NCI-H2029 treated with DMSO at 0.1 percent for 48 hours (cell line): ENCODE data around the gene PIP5K1C.
"Not testable (repeated sequence)": the region's sequence is repeated elsewhere in the genome, so short reads cannot be mapped to it uniquely, and the experiment has no call there.

Experiments used
- DNase-seq: peaks from one replicate; lab custom pipeline; 2025; lab: John Stamatoyannopoulos, UW

The PIP5K1C gene

DNA sequence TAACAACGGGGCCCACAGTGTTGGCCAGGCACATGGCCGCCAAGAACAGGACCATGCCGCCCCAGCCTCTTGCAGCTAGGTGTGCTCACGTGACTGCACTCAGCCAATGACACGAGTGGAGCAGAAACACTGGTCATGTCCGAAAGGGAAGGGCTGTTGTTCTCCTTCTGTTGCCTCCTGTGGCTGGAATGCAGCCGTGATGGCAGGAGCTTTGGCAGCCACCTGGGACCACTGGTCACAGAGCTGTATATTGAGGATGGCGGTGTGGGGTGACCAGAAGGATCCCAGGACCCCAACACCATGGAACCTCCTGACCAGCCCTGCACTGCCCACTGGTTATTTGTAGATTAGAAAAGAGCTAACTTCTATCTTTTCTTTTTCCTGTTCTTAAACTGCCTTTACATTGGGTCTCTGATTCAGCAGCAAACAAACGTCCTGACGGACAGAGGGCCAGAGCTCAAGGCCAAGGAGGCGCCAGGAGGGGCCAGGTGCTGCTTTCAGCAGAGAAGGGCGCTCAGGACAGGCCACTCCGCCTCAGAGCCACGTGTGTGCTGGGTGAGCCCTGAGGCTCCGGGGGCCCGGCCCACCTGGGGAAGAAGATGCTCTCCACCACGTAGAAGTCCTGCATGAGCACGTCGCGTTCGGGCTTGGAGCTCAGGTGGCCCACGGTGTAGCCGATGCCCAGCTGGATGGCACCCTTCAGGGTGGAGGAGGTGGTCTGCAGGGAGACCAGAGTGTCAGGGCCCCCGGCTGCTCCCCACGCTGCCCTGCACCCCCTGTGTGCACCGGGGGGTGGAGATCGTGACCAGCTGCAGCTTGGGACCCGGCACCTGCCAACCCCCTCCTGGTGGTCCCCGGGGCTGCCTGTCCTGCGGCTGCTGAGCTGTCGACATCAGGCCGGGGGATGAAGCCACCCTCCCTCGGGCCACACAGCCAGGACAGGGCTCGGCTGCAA, 38.7 kb downstream of the PIP5K1C start:
- no peak for DNase-seq

DNA sequence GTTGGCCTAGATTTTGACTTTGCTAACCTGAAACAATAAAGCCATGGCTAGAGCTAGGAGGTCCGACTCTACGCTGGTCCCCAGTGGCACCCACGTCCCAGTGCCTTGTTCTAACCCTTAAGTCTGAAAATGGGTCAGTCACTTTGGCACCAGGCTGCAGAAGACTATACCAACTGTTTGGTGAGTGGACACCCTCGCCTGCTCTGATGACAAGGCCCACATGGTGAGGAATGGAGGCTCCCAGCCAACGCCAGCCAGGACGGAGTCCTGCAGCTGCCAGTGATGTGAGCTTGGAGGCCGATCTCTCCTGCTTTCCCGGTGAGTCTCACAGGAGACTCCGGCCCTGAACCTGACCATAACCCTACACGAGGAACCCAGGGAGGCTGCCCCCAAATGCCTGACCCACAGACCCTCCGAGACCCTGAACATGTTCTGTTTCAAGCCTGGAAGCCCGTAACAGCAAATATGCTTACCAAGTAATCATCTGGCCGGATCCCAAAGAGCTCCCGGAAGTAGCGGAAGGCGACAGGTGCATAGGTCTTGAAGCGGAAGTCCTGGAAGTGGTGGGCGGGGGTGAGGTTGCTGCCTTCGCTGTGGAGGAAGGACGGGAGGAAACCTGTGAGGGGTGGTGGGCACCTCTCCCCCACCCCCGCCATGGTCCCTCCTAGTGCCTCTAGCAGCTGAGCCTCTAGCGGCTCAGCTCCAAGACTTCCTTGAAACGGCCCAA, 39.6 kb downstream of the PIP5K1C start:
- peak; percentile 58 for DNase-seq

DNA sequence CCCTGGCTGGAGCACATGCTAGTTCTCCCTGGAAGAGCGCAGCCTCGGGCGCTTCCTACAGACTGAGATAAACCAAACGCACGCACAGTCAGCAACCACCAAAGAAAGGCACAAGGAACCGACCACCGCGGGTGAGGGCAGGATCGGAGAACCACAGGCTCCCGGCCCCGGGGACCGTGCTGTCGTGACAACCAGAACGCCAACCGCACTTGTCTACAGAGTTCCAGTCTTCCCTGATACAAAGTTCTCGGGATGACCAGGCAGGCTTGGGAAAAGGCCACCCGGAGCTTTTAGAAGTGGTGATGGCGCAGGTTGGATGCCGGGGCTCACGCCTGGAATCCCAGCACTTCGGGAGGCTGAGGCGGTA, 40.5 kb downstream of the PIP5K1C start:
- DNase-seq, result no peak

DNA sequence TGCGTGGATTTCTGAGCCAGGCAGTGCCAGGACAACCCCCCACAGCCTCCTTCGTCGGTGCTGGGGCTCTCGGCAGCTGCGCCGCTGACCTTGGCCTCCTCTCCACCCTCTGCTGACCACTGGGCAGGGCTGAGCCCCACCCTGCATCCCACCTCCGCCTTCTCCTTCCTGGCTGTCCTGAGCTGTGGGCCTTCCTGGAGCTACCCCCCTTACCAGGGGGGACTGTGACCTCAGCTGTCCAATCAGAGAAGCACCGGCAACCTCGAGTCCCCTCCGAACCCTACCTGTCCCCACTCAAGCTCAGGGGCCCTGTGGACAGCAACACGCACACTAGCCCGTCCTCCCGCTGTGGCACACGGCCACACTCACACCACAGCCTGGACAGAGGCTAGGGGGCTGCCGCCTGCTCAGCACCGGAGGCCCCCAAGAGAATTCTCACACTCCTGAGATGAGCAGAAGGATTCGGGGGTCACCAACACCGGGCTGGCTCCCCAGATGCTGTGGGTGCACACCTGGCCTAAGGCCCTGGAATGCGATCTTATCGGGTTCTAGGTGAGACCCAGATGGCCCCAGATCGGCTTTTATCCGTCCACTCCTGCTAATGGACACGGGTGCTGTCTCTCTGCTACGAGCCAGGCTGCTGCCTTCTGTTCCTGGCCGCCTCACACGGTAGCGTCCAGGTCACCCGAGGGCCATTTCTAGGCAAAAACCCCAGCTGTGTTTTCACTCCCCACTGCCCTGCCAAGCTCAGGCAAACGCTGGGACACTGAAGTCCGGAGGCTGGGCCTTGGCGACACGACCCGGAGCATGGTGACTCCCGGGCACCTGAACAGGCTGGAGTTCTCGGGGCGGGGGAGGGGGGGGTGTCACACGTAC, 41.2 kb downstream of the PIP5K1C start:
- DNase-seq, result no peak

DNA sequence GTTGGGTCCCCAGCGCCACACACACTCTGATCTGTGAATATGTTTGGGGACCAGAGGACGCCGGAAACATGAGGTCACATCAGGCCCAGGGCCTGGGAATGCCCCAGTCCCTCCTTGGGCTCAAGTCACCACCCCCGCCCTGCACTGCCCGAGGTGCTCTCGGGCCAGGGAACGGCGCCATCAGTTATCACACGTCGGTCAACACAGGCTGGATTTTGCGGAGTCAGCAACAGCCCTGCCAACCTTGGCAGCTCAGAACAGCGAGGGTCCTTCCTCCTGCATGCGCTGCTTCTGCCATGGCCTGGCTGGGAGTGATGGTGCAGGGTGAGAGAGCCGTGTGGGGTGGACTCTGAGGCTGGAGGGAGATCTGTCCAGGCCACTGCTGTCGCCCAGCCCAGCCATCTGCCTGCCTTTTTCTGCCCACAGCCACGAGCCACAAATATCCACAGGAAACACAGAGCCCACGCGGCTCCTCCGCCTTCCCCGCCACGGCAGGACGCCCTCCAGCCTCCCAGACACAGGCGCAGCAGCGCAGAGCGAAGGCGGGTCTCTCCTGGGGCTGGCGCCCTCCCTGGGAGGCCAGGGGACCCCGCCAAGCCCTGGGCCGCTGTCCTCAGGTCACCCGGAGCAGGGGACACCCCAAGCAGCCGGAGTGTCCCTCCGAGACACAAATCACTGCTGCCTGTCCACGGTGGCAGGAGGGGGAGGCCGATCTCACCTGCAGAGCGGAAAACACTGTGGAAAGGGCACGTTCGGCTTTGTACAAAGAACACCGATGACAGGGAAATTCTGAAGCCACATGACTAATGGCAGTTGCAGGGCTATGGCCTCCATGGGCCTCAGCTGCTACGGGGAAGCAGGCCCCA, 42.0 kb downstream of the PIP5K1C start:
- no peak for DNase-seq

DNA sequence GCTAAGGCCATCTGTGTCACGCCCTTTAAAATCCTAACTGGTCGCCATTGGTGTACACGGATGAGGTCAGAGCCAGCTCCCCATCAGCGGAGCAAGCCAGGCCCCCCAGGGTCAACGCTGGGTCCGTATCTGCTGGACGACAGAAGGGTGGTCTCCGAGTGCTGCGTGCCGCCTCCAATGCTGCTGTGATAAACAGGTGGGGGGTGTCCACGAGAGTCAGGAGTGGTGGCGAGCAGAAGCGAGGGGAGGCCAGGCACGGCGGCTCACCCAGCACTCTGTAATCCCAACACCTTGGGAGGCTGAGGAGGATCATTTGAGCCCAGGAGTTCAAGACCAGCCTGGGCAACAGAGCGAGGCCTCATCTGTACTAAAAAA, 42.9 kb downstream of the PIP5K1C start:
- DNase-seq, result no peak

DNA sequence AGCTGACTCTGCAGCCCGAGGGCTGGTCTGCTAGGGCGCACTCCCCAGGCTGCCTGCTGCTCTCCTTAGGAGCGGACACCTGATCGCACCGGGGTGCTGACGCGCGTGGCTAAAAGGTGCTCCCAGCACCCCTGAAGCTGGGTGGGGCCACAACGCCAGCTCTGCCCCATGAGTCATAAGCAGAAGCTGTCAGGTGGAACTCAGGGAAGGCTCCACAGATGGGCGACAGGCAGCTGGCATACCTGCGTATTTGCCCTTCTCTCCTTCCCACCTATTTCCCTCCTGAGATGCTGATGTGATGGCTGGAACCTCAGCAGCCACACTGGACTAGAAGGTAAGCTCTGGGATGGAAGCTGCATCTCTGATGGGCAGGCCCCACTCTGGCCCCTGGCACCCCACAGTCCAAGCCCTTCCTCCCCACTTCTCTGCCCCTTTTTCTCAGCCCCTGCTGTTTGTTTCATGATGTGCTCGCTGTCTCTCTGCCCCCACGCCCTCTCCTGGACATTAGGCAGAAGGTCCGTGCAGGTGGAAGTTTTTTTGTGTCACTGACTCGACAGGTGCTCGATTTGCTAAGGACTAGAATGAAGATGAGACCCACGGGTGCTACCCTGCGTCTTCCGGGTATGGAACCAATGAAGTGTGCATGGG, 43.4 kb downstream of the PIP5K1C start:
- DNase-seq, result no peak

DNA sequence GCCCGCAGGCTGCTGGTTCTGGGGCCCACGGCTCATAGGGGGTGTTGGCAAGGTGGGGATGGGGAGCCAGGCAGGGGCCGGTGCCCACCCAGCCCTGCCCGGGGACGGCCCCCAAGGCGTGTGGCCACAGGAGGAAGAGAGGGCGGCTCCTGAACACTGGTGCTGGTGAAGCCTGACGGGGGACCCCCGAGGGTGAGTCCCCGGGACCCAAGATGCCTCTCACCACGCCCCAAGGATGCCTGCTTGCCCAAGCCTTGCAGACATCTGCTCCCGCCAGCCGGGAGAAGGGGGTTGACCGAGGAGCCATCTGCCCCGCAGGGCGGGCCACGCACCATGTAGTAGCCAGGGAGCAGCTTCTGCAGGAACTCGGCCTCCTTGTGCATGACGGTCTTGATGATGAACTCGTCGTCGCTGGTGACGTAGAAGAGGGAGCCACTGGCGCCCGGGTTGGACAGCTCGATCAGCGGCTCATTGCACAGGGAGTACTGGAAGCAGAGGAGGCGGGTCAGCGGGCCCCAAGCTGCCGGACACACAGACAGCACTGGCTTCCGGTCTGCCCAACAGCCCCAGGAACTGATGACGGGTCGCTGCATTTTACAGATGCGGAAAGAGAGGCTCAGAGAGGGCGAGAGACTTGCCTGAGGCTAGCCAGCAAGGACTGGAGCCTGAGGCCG, 44.1 kb downstream of the PIP5K1C start:
- DNase-seq, result no peak

DNA sequence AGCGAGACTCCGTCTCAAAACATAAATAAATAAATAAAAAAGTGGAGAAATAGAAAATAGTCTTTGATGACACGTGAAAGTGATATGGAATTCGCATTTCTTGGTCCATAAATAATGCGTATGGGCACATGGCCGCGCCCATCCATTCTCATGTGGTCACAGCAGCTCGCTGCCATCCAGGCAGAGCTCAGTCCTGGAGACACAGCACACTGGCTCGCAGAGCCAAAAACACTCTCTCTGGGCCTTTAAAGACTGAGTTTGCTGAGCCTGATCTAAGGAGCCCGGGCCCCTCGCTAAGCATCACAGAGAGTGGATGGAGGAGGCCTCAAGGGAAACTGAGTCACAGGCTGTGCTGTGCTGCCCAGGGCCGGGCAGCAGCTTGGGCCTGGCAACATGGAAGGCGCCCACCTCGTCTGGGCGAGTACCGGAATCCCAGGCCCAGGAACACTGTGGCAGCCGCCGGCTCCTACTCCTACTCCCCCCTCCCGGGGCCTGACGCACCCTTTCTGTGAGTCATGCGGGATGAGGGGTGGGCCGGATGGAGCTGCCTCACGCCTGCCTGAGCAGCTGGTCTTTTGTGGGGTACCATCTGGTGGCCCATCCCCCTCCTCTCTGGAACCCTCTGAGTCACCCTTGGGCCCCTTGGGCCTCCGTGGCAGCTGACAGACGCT, 44.7 kb downstream of the PIP5K1C start:
- DNase-seq, result no peak

DNA sequence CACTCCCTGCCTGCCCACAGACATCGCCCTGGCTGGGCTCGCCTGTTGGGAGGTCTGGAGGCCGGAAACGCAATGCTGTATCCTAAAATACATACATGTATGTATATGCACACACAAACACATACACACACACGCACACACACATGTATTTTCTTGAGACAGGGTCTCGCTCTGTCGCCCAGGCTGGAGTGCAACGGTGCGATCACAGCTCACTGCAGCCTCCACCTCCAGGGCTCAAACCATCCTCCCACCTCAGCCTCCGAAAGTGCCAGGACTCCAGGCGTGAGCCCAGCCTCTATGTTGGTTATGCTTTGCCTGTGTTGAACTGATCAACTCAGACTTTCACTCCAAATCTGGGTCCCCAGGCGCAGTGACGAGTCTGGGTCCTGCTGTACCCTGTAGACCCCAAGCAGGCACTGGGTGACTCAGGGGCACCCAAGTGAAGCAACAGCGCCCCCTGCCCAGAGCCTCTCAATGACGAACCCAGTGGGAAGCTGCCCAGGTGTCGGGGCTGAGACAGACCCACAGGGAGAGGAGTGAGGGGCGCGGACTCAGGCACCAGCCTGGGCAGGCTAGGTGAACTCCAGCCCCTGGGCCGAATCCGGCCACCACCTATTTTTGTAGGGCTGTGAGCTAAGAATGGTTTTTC, 46.3 kb downstream of the PIP5K1C start:
- no peak for DNase-seq

DNA sequence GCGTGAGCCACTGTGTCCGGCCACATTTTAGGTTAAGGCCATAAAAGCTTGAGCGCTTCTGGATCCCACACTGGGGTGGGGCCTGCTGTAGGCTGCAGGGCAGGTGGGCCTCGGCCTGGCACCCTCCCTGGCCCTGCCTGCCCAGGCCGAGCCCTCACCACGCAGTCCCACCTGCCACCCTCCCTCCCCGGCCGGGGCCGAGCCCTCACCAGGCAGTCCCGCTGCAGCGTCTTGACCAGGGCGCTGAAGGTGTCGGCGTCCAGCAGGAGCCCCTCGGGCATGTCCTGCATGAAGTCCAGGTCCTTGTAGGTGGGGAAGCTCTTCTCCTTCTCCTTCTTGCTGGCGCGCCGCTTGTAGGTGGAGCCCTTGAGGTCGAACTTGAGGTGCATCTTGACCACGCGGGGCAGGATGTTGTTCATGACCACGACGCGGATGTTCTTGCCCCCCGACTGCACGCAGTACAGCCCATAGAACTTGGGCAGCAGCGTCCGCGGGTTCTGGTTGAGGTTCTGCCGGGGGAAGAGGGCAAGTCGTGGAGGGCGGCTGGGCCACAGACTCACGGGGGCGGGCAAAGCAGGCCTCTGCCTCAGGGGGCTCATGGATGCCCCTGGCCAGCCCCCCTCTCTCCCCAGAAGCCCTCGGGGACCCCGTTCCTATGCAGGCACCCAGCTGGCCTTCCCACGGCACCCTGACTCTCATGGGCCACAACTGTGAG, 47.0 kb downstream of the PIP5K1C start:
- DNase-seq, result no peak

DNA sequence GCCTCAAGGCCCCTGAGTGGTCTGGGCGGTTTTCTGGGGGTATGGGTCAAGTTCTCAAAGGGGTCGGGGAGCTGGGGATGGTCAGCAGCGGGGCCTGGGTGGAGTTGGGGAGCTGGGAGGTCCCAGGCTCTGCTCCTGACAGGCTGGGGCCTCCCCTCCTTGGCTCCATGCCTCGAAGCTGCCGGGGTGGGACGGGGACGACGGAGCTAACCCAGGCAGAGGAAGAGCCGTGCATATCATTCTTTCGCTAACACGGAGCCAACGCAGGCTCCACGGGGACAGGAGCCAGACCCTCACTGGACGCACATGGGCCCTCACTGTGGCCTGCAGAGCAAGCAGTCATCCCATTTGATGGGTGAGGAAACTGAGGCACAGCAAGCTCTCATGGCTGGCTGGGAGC, 47.8 kb downstream of the PIP5K1C start:
- DNase-seq, result no peak

DNA sequence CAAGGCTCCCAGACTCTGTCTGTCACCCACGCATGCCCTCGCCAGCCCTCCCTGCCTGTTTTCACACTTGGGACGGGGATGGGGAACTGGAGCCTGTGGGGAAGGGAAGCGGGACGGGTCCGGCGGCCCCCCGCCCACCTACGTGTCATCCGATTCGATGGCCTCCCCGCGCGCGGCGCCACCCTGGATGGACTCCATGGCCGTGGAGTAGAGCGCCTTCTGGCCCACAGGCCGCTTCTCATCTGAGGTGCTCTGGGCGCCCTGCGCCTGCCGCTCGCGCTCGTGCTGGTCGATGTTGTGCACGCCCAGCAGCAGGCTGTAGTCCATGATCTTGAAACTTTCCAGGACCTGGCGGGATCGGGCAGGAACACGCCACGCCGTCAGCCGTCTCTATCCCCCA, 48.6 kb downstream of the PIP5K1C start:
- no peak for DNase-seq

DNA sequence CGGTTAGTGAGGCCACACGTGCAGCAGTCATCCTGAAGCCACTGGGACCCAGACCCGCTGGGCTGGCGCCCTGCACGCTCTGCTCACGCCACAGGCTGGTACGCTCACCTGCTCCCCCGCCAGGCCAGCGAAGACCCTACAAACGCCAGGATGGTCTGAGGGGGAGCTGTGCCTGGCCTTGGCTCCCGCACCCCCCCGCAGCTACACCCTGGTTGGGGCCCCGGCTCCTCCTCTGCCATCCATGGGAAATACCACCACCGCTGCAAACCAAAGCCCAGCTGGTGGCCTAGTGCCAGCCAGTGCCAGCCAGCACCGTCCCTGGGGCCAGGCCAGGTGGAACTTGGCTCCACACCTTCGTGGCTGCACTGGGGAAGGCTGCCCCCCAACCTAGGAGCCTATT, 50.4 kb downstream of the PIP5K1C start:
- peak; percentile 33 for DNase-seq

DNA sequence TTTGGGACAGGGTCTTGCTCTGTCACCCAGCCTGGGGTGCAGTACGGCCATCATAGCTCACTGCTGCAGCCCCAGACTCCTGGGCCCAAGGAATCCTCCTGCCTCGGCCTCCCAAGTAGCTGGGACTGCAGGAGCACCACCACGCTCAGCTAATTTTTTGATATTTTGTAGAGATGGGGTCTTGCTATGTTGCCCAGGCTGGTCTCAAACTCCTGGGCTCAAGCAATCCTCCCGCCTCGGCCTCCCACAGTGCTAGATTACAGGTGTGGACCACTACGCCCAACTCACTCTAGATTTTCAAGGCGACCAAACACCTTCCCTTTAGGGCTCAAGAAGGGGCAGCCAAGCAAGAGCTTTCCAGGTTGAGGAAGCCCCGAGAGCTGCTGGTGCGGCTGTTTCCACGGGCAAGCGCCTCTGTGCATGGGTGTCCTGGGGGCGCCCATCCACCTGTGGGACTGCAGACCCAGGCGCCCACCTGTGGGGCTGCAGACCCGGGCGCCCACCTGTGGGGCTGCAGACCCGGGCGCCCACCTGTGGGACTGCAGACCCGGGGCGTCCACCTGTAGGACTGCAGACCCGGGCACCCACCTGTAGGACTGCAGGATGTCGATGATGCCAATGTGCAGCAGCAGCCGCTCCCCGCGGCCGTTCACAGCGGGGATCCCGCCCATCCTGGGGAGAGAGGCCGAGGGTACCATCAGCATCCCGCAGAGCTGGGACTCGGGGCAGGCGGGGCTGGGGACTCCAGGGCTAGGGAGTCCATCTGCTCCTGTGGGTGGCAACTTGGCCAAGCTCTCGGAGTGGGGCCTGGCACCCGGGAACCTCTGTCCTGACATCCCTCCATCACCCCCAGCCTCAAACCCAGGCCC, 52.0 kb downstream of the PIP5K1C start:
- DNase-seq, result no peak

DNA sequence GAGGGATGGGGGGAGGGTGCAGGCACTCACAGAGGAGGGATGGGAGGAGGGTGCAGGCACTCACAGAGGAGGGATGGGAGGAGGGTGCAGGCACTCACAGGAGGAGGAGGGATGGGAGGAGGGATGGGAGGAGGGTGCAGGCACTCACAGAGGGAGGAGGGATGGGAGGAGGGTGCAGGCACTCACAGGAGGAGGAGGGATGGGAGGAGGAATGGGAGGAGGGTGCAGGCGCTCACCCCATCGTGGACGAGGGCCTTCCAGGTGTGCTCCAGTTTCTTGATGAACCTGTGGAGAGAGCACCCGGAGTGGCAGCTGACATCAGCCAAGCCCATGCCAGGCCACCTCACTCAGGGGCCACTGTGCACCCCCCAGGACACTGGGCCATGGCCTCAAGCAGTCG, 53.2 kb downstream of the PIP5K1C start:
- DNase-seq, result not testable (repeated sequence)

DNA sequence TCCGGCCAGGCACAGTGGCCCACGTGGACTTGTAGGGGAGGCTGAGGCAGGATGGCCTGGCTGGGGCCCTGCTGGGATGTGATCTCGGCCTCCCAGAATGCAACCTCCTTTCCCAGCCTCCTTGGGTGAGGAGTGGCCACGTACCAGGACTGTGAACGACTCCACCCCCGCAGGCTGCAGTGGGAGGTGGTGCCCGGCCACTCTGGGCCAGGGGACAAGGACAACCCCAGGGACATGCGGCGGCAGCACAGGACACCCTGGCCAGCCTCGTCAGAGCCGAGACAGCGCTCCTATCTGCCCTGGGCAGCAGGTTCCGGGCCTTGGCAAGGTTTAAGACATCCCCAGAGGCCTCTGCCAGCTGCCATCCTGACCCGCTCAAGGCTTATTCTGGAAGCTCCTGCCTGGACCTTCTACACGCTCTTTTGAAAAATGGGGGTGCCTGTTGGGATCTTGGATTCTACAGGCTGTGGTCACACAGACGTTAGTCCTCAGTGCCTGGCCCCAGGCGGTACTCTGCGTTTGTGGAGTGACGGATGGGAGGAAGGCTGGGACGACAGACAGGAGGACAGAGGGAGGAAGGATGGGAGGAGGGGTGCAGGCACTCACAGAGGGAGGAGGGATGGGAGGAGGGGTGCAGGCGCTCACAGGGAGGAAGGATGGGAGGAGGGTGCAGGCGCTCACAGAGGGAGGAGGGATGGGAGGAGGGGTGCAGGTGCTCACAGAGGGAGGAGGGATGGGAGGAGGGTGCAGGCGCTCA, 53.8 kb downstream of the PIP5K1C start:
- DNase-seq, result no peak
